Activated naive CD8-positive, alpha-beta T cell treated with anti-CD3 and anti-CD28 coated beads, Interleukin-2, amount 10 ng/mL, durations not matched to agents 7 days and 5 days (primary cell): ENCODE measurements around the gene ZNF77. TPM values are rescaled to one million over a fixed set of nuclear protein-coding genes. Genes with fewer than 3 reads are reported as not detected.
"Not testable (repeated sequence)": the region's sequence is repeated elsewhere in the genome, so short reads cannot be mapped to it uniquely, and the experiment has no call there.

ENCODE experiments used
- ATAC-seq: fragments of 150-1000 bp; cut with Tn5 transposase; one replicate; pipeline ENCODE4 v1.10.0; 2021; ENCODE audit warnings: low read depth, moderate library complexity
- POLR2A ChIA-PET: fragments of 350-600 bp; sonication (Branson Sonifier 250); formaldehyde crosslinking; loops from one replicate; lab custom pipeline; 2021; ENCODE audit warnings: antibody characterized with exemption; lab: Charles Lee
- DNase-seq: peaks from one replicate; pipeline ENCODE4 v3.0.0; 2021
- H3K27ac Mint-ChIP-seq: one replicate; pipeline ENCODE4 v1.8.0; 2022; ENCODE audit warnings: mild to moderate bottlenecking, mixed read lengths
- H3K27me3 Mint-ChIP-seq: one replicate; pipeline ENCODE4 v1.8.0; 2022; ENCODE audit warnings: mild to moderate bottlenecking, moderate library complexity, mixed read lengths
- H3K36me3 Mint-ChIP-seq: one replicate; pipeline ENCODE4 v1.8.0; 2021; ENCODE audit warnings: mild to moderate bottlenecking, mixed read lengths
- H3K4me1 Mint-ChIP-seq: one replicate; pipeline ENCODE4 v1.8.0; 2021; ENCODE audit warnings: mixed read lengths
- H3K4me3 Mint-ChIP-seq: one replicate; pipeline ENCODE4 v1.8.0; 2022; ENCODE audit warnings: mild to moderate bottlenecking, moderate library complexity, mixed read lengths
- H3K9me3 Mint-ChIP-seq: one replicate; pipeline ENCODE4 v1.8.0; 2021; ENCODE audit warnings: mixed read lengths
- total RNA-seq, 2 experiments: library from RNA; stranded (reverse); gene quantifications; one replicate each; pipeline ENCODE4 v1.2.3, GENCODE V29; 2021

Gene ZNF77
- 1 to 10 TPM; 5.0 to 5.1 TPM for total RNA-seq

DNA sequence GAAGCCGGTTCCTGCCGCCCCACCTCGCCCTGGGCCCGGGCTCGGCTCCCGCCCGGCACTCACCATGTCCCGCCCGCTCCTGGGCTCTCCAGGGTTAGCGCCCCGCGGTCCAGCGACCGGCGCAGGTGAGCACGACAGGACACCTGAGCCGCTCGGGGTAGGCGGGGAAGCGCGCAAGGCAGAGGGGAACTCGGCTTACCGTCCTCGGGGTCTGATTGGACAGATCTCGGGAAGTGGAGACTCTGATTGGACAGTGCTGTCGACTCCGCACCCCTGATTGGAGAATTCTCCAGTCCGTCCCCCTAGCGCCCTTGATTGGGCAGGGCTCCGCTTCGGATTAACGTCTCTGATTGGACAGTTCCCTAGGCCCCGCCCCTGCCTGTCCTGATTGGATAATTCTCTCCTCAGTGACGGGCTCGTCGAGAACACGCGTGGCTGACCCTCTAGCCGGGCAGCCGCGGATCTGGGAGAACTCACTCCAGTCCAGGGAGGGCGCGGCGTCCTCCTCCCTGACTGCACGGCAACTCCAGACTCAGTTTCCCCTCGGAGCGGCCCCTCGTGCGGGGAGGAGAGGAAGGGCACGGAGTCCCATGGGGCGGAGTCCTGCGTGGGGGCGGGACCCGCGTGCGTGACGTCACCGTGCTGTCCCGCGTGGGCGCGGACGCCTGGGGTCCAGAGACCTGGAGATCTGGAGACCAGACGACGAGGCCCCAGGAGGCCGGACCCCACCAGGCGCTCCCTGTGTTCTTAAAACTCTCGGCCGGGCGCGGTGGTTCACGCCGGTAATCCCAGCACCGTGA is at the start of gene ZNF77:
TSS of gene ZNF77 (minus strand) at position 197 of the 800 bp plus-strand sequence. CDS start at position 66, 131 bp downstream.
- Mint-ChIP-seq H3K9me3 (no peaks in the 10 kb centered on the region), H3K4me3 (peak within 1 kb of the TSS; percentile 95), H3K4me1 (peaks cover 29% of the 10 kb centered on the region), H3K27me3 (no peaks in the 10 kb centered on the region), H3K36me3 (peaks cover 3% of the 10 kb centered on the region), H3K27ac (peak within 1 kb of the TSS; percentile 99)
- POLR2A ChIA-PET = interaction anchor here (1.0 to 1.2 kb wide), 2 partner anchors 44 to 104 kb away, joined by 3 to 4 read pairs; partner anchors contain the start of genes ZNF555 and ZNF57
- DNase-seq (peak; percentile 96), ATAC-seq (peak; percentile 99)

- no peaks in the 10 kb centered on the region for H3K9me3 Mint-ChIP-seq
- no peak overlapping the region for H3K4me3 Mint-ChIP-seq
- ATAC-seq (no peak), DNase-seq (no peak)
- H3K4me1 Mint-ChIP-seq = no peaks in the 10 kb centered on the region
- no peaks in the 10 kb centered on the region for H3K27me3 Mint-ChIP-seq
- POLR2A ChIA-PET = no interaction called here
- H3K36me3 Mint-ChIP-seq = no peaks in the 10 kb centered on the region
- no peak overlapping the region for H3K27ac Mint-ChIP-seq
Observed at GRCh38 chr19:2993579-2993978, 48.8 kb upstream of the ZNF77 start.

DNA sequence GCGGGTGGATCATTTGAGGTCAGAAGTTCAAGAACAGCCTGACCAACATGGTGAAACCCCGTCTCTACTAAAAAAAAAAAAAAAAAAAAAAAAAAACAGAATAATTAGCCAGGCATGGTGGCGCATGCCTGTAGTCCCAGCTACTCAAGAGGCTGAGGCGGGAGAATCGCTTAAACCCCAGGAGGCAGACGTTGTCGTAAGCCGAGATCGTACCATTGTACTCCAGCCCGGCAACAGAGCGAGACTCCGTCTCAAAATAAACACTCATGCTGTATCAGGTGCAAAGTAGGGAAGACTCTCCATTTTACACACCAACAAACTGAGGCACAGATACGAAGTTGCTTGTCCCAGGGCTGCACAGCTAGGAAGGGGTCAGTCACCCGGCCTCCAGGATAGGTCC is 48.2 kb upstream of the ZNF77 start:
- DNase-seq (no peak), ATAC-seq (no peak)
- H3K4me3 Mint-ChIP-seq = no peak overlapping the region
- no peaks in the 10 kb centered on the region for H3K36me3 Mint-ChIP-seq
- H3K4me1 Mint-ChIP-seq = no peaks in the 10 kb centered on the region
- no peaks in the 10 kb centered on the region for H3K27me3 Mint-ChIP-seq
- POLR2A ChIA-PET = no interaction called here
- no peaks in the 10 kb centered on the region for H3K9me3 Mint-ChIP-seq
- H3K27ac Mint-ChIP-seq = no peak overlapping the region

GRCh38 chr19:2992333-2992732 is 47.6 kb upstream of the ZNF77 start:
- H3K9me3 Mint-ChIP-seq, H3K27me3 Mint-ChIP-seq, ATAC-seq, POLR2A ChIA-PET, H3K4me3 Mint-ChIP-seq, H3K36me3 Mint-ChIP-seq, DNase-seq, H3K4me1 Mint-ChIP-seq, H3K27ac Mint-ChIP-seq: not testable (repeated sequence)

DNA sequence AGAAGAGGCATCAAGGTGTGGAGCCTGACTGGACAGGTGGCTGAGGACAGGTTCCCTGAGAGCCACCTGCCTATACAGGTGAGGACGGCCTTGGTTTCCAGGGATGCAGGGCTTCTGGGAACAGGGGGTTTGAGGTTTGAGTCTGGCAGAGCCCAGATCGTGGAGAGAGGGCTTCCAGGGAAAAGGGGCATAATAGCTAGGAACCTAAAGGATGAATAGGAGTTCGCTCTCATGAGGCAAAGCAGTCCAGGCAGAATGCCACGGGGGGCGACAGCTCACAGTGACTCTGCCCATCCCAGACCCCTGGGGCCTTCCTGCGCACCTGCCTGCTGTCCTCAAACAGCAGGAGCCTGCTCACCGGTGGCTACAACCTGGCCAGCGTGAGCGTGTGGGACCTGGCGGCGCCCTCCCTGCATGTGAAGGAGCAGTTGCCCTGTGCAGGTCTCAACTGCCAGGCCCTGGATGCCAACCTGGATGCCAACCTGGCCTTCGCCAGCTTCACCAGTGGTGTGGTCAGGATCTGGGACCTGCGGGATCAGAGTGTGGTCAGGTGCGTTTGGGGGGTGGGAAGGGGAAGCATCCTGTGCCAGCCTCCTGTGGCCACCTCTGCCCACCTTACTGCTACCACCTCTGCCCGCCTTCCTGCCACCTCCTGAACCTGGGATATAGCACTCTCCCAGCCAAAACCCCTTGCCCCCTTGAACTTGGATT is 44.6 kb upstream of the ZNF77 start:
- Mint-ChIP-seq H3K9me3 (no peaks in the 10 kb centered on the region), H3K27me3 (peaks cover 7% of the 10 kb centered on the region), H3K27ac (no peak overlapping the region), H3K4me1 (no peaks in the 10 kb centered on the region), H3K36me3 (no peaks in the 10 kb centered on the region), H3K4me3 (no peak overlapping the region)
- no peak for DNase-seq
- POLR2A ChIA-PET = no interaction called here
- no peak for ATAC-seq

GRCh38 chr19:2988568-2988967 is 43.8 kb upstream of the ZNF77 start:
- no peaks in the 10 kb centered on the region for H3K36me3 Mint-ChIP-seq
- peaks cover 12% of the 10 kb centered on the region for H3K27me3 Mint-ChIP-seq
- no peak for ATAC-seq
- POLR2A ChIA-PET = no interaction called here
- H3K9me3 Mint-ChIP-seq = no peaks in the 10 kb centered on the region
- H3K27ac Mint-ChIP-seq = no peak overlapping the region
- no peaks in the 10 kb centered on the region for H3K4me1 Mint-ChIP-seq
- no peak overlapping the region for H3K4me3 Mint-ChIP-seq
- DNase-seq = no peak

DNA sequence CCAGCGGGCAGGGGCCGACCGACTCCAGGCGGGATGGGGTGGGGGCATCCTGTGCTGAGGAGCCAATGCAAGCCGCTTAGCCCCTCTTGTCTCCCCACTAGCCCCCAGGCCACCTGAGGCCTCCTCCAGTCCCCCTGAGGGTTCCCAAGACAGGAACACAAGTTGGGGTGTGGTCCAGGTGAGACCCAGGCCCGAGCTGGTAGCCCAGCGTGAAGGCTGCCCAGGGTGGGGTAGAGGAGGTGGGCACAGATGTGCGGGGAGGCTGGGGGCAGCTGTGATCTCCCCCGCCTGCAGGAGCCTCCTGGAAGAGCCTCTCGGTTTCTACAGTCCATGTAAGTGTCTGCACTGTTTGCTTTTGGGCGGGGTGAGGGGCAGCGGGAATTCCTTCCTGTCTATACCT is 43.0 kb upstream of the ZNF77 start:
- Mint-ChIP-seq H3K9me3 (no peaks in the 10 kb centered on the region), H3K36me3 (no peaks in the 10 kb centered on the region), H3K27ac (no peak overlapping the region), H3K4me1 (no peaks in the 10 kb centered on the region), H3K4me3 (no peak overlapping the region), H3K27me3 (peaks cover 19% of the 10 kb centered on the region)
- POLR2A ChIA-PET = no interaction called here
- DNase-seq = no peak
- no peak for ATAC-seq

DNA sequence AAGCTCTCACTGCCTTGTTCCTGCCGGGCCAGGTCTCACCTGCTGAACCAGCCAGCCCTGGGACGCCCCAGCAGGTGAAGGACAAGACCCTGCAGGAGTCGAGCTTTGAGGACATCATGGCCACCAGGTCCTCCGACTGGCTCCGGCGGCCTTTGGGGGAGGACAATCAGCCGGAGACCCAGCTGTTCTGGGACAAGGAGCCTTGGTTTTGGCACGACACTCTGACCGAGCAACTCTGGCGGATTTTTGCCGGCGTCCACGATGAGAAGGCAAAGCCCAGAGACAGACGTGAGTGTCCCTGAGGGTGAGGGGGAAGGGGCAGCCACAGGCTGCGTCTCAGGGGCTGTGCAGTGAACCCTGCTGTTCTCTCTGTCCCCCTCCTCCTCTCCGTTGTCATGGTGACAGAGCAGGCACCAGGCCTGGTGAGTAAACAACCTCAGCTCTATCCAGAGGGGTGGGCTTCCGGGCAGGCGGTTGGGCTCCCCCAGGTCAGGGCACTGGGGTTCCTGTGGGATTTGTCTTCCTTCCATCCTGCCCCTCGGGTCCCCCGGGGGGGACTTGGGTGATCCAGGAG is 42.3 kb upstream of the ZNF77 start:
- no peak for ATAC-seq
- Mint-ChIP-seq H3K4me1 (no peaks in the 10 kb centered on the region), H3K27me3 (peaks cover 19% of the 10 kb centered on the region), H3K9me3 (no peaks in the 10 kb centered on the region), H3K4me3 (no peak overlapping the region), H3K36me3 (no peaks in the 10 kb centered on the region), H3K27ac (no peak overlapping the region)
- POLR2A ChIA-PET = no interaction called here
- no peak for DNase-seq

GRCh38 chr19:2984215-2984528 is 39.4 kb upstream of the ZNF77 start:
- H3K4me3 Mint-ChIP-seq = no peak overlapping the region
- H3K36me3 Mint-ChIP-seq = peaks cover 1% of the 10 kb centered on the region
- POLR2A ChIA-PET = no interaction called here
- H3K27me3 Mint-ChIP-seq = peaks cover 24% of the 10 kb centered on the region
- ATAC-seq (no peak), DNase-seq (no peak)
- no peak overlapping the region for H3K27ac Mint-ChIP-seq
- H3K9me3 Mint-ChIP-seq = no peaks in the 10 kb centered on the region
- H3K4me1 Mint-ChIP-seq = no peaks in the 10 kb centered on the region

GRCh38 chr19:2983351-2984214 is 38.8 kb upstream of the ZNF77 start:
- Mint-ChIP-seq H3K27me3 (peaks cover 24% of the 10 kb centered on the region), H3K4me1 (no peaks in the 10 kb centered on the region), H3K27ac (no peak overlapping the region), H3K36me3 (peaks cover 1% of the 10 kb centered on the region), H3K9me3 (no peaks in the 10 kb centered on the region), H3K4me3 (peak overlapping the region; percentile 37)
- DNase-seq (no peak), ATAC-seq (no peak)
- POLR2A ChIA-PET = no interaction called here

- POLR2A ChIA-PET = no interaction called here
Observed at GRCh38 chr19:2982983-2983350, 38.2 kb upstream of the ZNF77 start.

GRCh38 chr19:2982561-2982960 is 37.8 kb upstream of the ZNF77 start:
- Mint-ChIP-seq H3K4me1 (peaks cover 3% of the 10 kb centered on the region), H3K36me3 (peaks cover 1% of the 10 kb centered on the region), H3K27me3 (peaks cover 24% of the 10 kb centered on the region), H3K27ac (no peak overlapping the region), H3K9me3 (no peaks in the 10 kb centered on the region), H3K4me3 (no peak overlapping the region)
- ATAC-seq (no peak), DNase-seq (no peak)
- POLR2A ChIA-PET = no interaction called here

More at GRCh38 chr19:2982983-2983350, 38.2 kb upstream of the ZNF77 start:
- no peak overlapping the region for H3K4me3 Mint-ChIP-seq
- peaks cover 1% of the 10 kb centered on the region for H3K36me3 Mint-ChIP-seq
- H3K27me3 Mint-ChIP-seq = peaks cover 24% of the 10 kb centered on the region
- no peak overlapping the region for H3K27ac Mint-ChIP-seq
- ATAC-seq = no peak
- DNase-seq = no peak
- H3K9me3 Mint-ChIP-seq = no peaks in the 10 kb centered on the region
- no peaks in the 10 kb centered on the region for H3K4me1 Mint-ChIP-seq

GRCh38 chr19:2981898-2982297 is 37.1 kb upstream of the ZNF77 start:
- no peak overlapping the region for H3K4me3 Mint-ChIP-seq
- ATAC-seq (no peak), DNase-seq (no peak)
- peaks cover 5% of the 10 kb centered on the region for H3K4me1 Mint-ChIP-seq
- H3K9me3 Mint-ChIP-seq = no peaks in the 10 kb centered on the region
- POLR2A ChIA-PET = no interaction called here
- H3K36me3 Mint-ChIP-seq = peaks cover 1% of the 10 kb centered on the region
- peaks cover 25% of the 10 kb centered on the region for H3K27me3 Mint-ChIP-seq
- H3K27ac Mint-ChIP-seq = no peak overlapping the region
